ENCODE results near the gene HEPACAM.
"Not testable (repeated sequence)": the region's sequence is repeated elsewhere in the genome, so short reads cannot be mapped to it uniquely, and the experiment has no call there.

The HEPACAM gene, protein sequence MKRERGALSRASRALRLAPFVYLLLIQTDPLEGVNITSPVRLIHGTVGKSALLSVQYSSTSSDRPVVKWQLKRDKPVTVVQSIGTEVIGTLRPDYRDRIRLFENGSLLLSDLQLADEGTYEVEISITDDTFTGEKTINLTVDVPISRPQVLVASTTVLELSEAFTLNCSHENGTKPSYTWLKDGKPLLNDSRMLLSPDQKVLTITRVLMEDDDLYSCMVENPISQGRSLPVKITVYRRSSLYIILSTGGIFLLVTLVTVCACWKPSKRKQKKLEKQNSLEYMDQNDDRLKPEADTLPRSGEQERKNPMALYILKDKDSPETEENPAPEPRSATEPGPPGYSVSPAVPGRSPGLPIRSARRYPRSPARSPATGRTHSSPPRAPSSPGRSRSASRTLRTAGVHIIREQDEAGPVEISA
- total RNA-seq = 0 to 0.73 (median 0.05) reads per million in 18 experiments

DNA sequence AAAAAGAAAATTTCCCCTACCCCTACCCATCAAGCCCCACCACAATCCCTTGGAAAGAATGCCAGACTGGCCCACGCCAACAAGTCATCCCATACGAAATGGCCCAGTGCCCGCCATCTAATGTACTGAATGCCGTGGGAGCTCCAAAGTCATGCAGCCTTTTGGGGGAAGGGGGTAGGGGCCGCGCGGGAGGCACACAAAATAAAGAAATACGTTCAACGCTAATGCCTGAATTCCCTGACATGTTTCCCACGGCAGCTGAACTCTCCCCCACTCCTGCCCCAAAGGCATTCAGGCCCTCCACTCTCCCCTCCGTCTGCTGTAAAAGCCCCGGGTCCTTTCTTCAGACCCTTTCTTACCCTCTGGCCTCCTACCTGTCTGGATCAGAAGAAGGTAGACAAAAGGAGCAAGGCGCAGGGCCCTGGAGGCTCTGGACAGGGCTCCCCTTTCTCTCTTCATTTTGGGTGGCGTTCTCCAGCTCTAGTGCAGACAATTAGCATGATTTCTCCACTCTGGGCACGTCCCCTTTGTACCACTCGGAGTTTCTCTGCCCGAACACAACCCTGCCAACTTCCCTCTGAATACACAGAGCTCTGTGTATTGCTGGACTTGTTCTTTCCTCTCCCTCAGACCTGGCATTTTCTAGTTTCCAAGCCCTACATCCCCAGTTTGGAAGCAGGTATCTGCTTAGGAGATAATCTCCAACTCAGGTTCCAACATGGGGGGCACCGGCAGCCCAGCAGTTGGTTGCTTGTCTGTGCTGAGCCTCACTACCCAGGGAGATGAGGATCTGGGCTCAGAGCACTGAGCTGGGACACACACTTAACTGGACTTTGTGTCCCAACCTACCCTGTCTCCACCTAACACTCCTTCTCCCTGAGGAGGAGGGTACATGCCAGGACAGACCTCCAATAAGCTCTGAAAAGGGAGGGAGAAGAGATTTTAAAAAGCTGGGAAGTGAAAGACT, at the start of gene HEPACAM:
Gene HEPACAM, minus strand, starts transcription at position 500 of the 967 bp plus-strand sequence. Its CDS starts 41 bp downstream, at position 459.
- DNase-seq = no peak

DNA sequence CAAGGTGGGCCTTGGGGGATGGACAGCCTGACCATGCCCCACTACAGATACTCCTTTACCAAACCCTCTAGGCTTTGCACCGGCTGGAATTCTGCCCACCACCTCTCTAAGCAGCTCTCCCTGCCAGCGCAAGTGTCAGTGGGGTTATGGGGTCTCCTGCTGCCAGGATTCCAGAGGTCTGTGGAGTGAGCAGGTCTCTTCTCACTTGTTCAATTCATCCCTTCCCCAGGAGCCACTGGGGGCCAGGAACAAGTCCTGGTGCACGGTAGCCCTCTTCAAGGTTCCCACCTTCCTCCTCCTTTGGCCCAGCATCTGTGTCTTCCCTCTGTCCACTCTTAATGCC, 48.6 kb upstream of the HEPACAM start:
- DNase-seq = no peak

DNA sequence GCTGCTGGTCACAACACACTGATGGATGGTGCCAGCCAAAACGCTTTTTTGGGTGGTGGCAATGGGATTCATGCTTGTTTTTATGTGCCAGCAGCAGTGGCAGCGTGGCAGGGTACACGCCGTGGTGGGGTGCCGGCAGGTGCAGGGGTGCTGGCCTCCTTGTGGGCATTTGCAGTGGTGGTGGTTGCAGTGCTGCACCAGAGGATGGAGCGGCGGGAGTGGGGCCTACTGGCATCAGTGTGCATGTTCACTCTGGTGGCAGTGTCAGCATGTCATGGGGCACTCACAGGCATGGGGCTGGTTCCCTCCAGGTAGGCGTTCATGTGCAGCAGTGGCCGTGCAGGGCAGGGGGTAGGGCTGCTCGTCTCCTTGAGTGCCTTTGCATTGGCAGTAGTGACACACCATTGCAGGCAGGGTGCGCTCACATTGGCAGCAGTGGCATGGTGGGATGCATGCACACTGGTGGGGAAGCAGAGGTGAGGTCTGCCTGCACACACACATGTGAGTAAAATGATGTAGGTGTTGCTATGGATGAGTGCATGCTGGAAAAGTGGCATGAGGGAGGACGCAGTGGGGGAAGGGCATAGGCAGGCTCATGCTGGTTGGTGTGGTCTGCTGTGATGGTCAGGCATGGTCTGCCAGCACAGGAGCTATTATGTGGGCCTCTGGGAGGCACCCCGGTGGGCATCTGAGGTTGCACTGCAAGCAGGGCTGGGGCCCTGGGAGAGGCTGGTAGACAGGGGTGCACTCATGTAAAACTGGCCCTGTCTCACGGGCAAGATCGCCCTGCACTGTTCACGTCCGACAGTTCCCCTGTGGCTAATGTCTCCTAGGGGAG, 48.0 kb upstream of the HEPACAM start:
- DNase-seq = no peak

DNA sequence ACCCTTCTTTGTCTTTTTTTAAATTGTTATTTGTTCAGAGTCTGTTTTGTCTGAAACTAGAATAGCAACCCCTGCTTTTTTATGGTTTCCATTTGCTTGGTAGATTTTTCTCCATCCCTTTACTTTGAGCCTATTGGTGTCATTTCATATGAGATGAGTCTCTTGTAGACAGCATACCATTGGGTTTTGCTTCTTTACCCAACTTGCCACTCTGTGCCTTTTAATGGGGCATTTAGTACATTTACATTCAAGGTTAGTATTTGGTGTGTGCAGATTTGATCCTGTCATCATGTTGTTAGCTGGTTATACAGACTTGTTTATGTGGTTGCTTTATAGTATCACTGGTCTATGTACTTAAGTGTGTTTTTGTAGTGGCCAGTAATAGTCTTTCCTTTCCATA, 46.2 kb upstream of the HEPACAM start:
- DNase-seq = no peak

DNA sequence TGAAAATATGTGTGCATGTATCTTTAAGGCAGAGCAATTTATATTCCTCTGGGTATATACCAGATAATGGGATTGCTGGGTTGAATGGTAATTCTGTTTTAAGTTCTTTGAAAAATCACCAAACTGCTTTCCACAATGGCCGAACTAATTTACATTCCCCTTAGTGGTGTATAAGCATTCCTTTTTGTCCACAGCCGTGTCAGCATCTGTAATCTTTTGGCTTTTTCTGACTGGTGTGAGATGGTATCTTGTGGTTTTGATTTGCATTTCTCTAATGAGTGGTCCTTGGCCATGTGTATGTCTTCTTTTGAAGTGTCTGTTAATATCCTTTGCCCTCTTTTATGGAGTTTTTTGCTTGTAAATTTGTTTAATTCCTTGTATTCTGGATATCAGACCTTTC, 42.5 kb upstream of the HEPACAM start:
- DNase-seq = no peak

DNA sequence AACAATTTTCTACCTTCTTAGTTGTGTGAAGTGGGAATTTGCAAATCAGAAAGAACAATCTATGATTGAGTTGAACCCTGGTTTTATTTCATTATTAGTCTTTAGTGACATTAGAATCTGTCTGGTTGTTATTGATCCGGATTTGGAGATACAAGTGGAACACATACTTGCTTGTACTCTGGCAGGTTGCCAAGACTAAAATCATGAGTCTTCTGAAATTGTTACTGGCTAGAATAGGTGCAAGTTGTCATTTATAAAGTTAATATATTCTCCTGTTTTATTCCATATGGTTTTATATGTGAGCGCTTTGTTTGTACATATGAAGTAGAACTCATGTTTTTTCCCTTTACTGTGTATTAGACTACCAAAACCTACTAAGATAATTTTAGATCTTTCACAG, 41.2 kb upstream of the HEPACAM start:
- DNase-seq = no peak

DNA sequence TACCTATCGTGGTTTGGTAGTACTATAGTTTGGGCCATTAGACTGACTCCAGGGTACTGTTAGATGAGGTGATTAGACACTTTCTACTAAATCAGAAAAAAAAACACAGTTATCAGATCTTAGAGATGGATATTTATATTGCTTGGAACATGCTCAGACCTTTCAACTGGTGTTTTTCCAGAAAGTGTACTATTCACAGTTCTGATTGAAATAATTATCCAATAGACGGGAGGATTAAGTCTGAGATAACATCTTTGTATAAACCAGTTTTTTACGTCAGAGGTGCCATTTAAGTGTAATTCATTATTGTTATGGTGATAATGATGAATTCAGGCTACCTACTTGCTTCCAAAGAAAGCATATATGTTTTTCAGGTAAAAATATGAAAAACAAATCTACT, 40.7 kb upstream of the HEPACAM start:
- DNase-seq = no peak

DNA sequence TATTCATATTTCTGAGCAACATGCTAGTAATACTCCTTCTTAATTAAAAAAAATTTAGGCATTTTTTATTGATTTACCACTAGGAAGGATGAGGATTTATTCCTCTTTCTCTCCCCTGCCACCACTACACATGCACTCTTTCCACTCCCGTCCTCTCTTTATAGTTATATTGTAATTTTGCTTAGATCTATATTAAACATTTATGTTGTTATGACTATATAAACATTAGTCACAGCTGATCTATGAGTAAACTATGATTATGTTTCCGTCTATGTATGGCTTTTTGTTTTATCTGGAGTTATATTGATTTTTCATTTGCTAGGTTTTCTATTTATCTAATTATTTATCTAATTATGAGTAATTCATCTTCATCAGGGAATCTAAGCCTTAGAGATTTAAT, 36.0 kb upstream of the HEPACAM start:
- no peak for DNase-seq

DNA sequence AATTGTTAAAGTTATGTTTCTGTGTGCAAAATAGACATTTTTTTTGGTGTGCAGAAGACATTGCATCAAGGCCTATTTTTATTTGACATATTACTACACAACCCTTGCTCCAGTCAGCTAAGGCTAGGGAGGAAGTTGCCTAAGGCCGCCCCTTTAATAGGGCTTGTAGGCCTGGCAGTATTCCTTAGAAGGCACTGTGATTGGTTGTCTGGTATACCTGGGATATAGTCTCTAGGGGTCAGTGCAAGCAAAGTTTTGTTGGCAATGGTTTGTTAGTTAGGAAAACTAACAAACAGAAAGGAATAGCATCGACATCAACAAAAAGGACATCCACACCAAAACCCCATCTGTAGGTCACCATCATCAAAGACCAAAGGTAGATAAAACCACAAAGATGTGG, 35.1 kb upstream of the HEPACAM start:
- DNase-seq = peak; percentile 75 to 83

DNA sequence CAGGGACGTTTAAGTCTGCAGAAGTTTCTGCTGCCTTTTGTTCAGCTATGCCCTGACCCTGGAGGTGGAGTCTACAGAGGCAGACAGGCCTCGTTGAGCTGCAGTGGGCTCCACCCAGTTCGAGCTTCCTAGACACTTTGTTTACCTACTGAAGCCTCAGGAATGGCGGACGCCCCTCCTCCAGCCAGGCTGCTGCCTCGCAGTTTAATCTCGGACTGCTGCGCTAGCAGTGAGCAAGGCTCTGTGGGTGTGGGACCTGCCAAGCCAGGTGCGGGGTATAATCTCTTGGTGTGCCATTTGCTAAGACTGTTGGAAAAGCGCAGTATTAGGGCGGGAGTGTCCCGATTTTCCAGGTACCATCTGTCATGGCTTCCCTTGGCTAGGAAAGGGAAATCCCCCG, 32.4 kb upstream of the HEPACAM start:
- DNase-seq = not testable (repeated sequence)

DNA sequence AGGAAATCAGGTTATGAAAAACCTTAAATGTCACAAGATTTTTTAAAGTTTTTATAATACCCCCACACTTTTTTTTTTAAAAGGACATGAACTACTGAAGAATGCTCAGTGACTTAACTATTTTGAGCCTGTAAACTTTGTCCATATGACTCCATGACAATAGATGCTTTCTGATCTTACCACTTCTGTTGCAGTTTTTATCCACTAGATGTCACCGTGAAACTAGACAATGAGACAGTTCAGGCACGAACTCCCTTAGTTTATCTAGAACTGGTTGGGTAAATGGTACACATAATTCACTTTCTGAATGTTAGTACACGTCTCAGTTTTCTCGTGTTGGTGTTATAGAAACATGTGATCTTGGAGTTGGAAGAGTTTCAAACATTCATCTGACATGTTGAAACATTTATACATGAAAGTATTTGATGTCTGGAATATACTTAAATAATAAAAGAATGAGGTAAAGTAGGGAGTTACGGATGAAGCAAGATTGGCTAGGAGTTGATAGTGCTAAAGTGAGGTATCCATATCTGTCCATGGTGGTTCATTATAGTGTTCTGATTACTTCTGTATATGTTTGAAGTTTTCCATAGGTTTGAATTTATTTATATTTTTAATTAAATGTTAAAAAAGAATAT, 26.2 kb upstream of the HEPACAM start:
- peak; percentile 78 to 85 for DNase-seq

DNA sequence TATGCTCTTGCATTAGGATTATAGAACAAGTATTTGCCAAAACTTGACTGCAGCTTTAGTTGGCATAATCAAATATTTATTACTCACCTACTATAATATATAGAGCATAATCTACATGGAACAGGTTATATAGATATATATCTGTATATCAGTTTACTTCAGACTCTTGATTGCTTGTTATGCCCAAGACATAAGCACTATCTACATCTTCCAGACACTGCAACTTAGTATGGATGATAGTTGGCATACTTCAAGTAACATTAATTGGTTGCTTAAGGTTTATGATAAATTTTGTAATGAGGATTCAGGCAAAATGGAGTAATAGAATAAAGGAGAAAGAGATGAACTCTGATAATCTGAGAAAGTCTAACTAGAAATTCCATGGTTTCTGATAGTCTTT, 19.2 kb upstream of the HEPACAM start:
- no peak for DNase-seq

DNA sequence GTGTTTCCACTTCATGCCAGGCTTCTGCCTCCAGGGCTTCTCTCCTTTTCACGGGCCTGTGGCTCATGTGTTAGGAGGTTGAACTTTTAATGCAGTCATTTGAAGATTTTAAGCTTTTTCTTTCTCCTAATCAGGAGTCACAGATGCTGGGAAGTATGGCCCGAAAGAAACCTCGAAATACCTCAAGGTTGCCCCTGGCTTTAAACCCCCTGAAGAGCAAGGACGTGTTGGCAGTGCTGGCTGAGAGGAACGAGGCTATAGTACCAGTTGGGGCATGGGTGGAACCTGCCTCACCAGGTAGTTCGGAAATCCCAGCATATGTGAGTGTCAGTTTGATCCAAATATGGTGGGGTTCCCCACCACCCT, 18.7 kb upstream of the HEPACAM start:
- DNase-seq = no peak

DNA sequence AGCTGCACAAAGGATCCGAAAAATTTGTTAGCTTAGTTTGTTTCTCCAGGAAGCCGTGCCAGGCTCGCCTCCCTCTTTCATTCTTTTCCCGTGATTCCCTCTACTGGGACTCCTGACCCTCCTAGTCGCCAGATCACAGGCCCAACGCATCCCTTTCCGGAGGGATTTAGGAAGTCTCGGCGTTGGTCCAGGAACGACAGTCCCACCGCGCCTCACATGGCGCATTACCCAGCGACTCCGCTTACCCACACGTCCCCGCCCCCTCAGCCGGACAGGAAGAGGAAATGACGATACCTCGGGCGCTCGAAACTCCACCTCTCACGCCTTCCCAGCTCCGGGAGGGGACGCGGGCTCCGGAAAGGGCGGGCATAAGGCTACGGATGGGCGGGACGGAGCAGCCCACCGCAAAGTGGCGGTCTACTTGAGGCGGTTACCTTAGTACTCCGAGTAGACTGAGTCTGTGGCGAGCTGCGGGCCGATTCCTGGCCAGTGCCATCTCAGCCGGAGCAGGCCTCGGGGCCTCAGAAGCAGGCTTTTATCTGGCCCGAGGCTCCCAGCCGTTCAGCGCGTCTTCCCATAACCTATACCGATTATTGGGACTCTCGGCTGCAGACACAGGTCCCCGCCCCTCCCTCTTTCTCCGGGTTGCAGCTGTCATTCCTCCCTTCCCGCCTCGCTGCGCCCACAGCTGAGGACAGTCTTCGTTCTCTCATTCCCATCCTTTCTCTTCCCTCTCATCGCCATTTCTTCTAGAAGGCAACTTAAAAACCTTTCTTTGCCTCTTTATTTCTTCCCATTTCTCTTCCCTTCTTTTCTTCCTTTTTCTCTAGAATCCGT, 18.1 kb upstream of the HEPACAM start, which contains the start of gene CCDC15:
Gene CCDC15, plus strand, starts transcription at position 450 of the 837 bp plus-strand sequence. CDS start 531 bp downstream, outside the sequence.
- peak; percentile 95 to 97 for DNase-seq

DNA sequence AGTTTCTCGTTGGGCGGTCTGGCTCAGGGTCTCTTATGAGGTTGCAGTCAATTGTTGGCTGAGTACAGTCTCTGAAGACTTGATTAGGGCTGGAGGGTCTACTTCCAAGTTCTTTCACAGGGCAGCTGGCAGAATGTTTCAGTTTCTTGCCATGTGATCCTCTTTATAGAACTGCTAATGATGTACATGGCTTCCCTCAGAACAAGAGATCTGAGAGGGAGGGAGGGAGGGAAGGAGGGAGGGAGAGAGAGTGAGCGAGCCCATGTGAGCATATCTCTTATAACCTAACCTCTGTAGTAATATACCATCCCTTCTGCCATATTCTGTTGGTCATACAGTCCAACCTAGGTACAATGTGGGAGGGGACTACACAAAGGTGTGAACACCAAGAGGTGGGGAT, 15.5 kb upstream of the HEPACAM start:
- DNase-seq = no peak

DNA sequence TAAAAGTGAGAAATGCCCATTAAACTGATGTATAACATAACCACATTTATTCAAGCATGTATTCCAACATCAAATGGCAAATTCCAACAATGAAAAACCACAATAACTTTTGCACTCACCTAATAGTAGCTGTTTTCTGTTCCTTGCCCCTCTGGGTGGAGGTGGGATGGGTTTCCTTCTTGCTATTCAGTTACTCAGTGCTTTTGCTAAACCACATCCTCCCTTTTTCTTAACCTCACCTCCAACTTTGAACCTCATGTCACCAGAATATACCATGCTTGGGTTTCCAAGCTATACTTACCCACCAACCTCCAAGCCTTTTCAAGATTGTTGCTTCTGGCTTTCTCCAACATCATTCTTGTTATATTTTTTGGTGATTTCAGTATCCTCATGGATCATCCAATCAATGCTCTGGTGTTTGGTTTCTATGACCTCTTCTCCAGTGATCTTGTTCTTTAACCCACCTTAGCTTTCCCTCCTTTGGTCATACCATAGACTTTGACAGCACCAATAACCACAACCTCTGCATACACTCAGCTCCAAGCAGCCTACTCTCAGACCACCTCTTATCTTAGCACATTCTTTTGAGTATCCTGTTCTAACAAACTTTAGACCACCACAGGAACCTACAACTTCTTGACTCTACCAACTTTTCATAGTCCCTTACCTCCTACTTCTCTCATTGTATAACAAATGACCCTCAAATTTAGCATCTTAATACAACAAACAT, 14.9 kb upstream of the HEPACAM start:
- no peak for DNase-seq

DNA sequence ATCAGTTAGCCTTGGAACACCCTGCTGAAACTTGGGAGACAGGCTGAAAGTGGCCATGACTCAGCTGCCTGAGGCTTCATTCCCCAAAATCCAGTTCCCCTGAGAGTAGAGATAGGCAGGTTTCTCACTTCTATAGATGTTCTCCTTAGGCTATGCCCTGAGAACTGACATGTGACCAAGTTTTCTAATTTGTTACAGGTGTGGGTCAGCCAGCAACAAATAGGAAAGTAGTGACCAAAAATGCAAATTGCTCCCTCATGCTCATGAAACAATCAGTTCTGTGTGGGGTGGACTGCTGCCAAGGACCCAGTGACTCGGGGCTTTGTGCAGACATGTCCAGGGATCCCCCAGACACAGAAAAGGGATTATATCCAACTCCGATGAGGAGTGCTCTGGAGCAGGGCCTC, 10.9 kb upstream of the HEPACAM start:
- DNase-seq = no peak

DNA sequence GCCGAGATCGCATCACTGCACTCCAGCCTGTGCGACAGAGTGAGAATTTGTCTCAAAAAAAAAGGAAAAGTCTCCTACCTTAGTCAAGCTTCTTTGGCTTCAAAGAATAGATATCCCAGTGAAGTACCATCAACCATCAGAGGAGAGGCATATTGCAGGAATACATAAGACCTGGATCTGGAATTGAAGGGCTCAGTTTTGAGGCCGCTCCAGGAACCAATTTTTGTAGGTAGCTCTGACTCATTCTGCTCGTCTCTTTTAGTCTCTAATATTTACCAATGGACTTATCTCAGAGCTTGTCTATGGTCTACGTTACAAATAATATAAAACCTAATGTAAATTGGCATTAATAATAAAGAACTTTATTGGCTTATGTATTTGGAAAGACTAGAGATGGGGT, 10.0 kb upstream of the HEPACAM start:
- no peak for DNase-seq

DNA sequence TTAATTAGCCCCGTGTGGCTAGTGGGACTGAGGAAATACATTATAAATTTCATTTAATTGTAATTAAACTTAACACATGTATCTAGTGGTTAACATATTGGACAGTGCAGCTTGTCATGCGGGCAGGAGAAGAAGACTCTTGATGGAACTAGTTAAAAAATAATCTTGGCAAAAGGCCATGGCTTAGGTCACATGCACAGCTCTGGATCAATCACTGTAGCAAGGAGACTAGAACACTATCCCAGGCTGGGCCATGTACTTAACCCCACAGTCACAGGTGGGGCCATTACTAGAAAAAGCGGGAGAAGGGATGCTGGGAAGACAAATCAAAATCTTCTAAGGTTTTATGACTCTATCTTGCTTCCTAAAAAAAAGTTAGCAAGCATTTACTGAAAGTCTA, 8.7 kb upstream of the HEPACAM start:
- DNase-seq = no peak

DNA sequence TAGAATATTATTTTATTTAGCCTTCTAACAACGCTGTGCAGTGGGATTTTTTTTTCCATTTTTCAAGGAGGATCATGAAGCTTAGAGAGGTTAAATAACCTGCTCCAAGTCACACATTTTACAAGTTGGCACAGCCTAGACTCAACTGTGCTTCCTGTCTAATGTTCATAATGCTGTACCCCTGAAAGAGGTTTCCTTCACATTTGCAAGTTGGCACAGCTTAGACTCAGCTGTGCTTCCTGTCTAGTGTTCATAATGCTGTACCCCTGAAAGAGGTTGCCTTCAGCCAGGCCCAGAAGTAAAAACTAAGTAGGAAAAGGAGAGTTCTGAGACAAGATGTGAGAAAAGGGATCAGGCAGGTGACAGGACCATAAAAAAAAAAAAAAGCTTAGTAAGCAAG, 7.9 kb upstream of the HEPACAM start:
- DNase-seq = no peak

DNA sequence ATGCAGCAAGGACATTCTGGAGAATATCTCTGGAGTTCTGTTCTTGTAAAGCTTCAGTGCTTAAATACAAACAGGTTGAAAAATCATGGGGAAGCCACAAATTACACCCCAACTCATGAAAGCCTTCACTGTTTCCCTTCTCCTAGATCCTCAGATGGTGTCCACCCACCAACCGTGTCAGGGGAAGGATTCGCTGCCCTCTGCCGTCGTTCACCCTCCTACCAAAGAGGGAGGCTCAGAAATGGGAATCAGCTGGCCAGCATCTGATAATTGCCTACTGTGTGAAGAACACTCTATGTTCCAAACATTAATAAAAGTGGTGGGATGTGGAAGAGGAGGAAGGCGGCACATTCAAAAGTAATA, 7.4 kb upstream of the HEPACAM start:
- no peak for DNase-seq
